HepG2 (cell line): Measurements from ENCODE around the gene MIS18A. TPM values are rescaled to one million over a fixed set of nuclear protein-coding genes. Genes with fewer than 3 reads are reported as not detected.
"Not testable (repeated sequence)": the region's sequence is repeated elsewhere in the genome, so short reads cannot be mapped to it uniquely, and the experiment has no call there.

Source experiments
- ATAC-seq: fragments of 200-7000 bp; cut with Tn5 transposase; 3 replicates; pipeline ENCODE4 v1.9.1; 2020; ENCODE audit warnings: mild to moderate bottlenecking, moderate library complexity
- BruUV-seq: library from RNA; stranded (reverse); fragments of 400-500 nt; replicated peaks from 2 replicates; lab custom pipeline; 2021; lab: Mats Ljungman, UMichigan
- CTCF ChIA-PET: fragments of 300-600 bp; formaldehyde crosslinking; extraction: SDS; loops from one replicate; lab custom pipeline; 2021; ENCODE audit warnings: low total read pairs, inconsistent platforms, low intra/inter-chr PET ratio; lab: Yijun Ruan, JAX
- POLR2A ChIA-PET: fragments of 350-600 bp; sonication (Branson Sonifier 250); formaldehyde crosslinking; loops from one replicate; lab custom pipeline; 2020; ENCODE audit warnings: antibody characterized with exemption, inconsistent platforms; lab: Yijun Ruan, JAX
- DNase-seq: peaks from one replicate; pipeline ENCODE4 v3.0.0-alpha.2; 2015; ENCODE audit warnings: low spot score
- FAIRE-seq: peaks from 3 replicates; lab custom pipeline; 2011; peaks lifted over from hg19 to GRCh38; lab: Jason Lieb, UNC
- H2AFZ ChIP-seq: one replicate; pipeline ENCODE4 v1.6.1; 2011; ENCODE audit warnings: low read length, inconsistent platforms
- H3K27ac ChIP-seq: fragments of 300-600 bp; 3 replicates; pipeline ENCODE4 v1.8.0; 2011; ENCODE audit warnings: mixed run types, mild to moderate bottlenecking, mixed read lengths, low read length, inconsistent platforms; ENCODE audit not compliant: insufficient read depth; ENCODE audit errors: extremely low read length
- H3K27me3 ChIP-seq, 2 experiments: fragments of 200-600 bp in 1 of 2; 2 replicates in 1 of 2; 3 replicates in 1 of 2; pipeline versions ENCODE4 v1.6.0 to v1.8.0; 2011; ENCODE audit warnings: low read length in 2 of 2, mild to moderate bottlenecking in 2 of 2, moderate library complexity in 2 of 2, inconsistent platforms in 1 of 2; ENCODE audit not compliant: insufficient read depth in 2 of 2, control insufficient read depth in 1 of 2
- H3K36me3 ChIP-seq, 2 experiments: fragments of 200-600 bp in 1 of 2; replicated peaks in 1 of 2; 2 replicates in 1 of 2; 3 replicates in 1 of 2; pipeline versions ENCODE4 v1.5.1 to v1.8.0; 2011; ENCODE audit warnings: low read length in 2 of 2, inconsistent platforms in 1 of 2; ENCODE audit not compliant: insufficient read depth in 2 of 2, control insufficient read depth in 1 of 2
- H3K4me1 ChIP-seq: 2 replicates; pipeline ENCODE4 v1.5.1; 2012; ENCODE audit warnings: low read length, inconsistent platforms; ENCODE audit not compliant: insufficient read depth
- H3K4me2 ChIP-seq: 2 replicates; pipeline ENCODE4 v1.6.0; 2011; ENCODE audit warnings: low read depth, low read length, inconsistent platforms
- H3K4me3 ChIP-seq, 3 experiments: fragments of 200-600 bp in 1 of 3; sonication (generic), shearing (Covaris generic) in 1 of 3; replicated peaks in 1 of 3; 2 replicates each; pipeline ENCODE4 v1.5.1; 2011 to 2016; ENCODE audit warnings: low read length in 3 of 3, inconsistent platforms in 2 of 3, low read depth in 2 of 3, mild to moderate bottlenecking in 2 of 3, control low read depth in 1 of 3, mixed read lengths in 1 of 3; ENCODE audit not compliant: insufficient read depth in 1 of 3
- H3K79me2 ChIP-seq: one replicate; pipeline ENCODE4 v1.6.1; 2011; ENCODE audit warnings: low read length, inconsistent platforms; ENCODE audit not compliant: insufficient read depth
- H3K9ac ChIP-seq: 2 replicates; pipeline ENCODE4 v1.6.0; 2011; ENCODE audit warnings: mild to moderate bottlenecking, low read depth, low read length, inconsistent platforms; ENCODE audit not compliant: insufficient read depth
- H3K9me3 ChIP-seq: 2 replicates; pipeline ENCODE4 v1.5.1; 2012; ENCODE audit warnings: mild to moderate bottlenecking, low read length
- H4K20me1 ChIP-seq: 2 replicates; pipeline ENCODE4 v1.6.0; 2011; ENCODE audit warnings: inconsistent platforms, mild to moderate bottlenecking, low read length, moderate library complexity; ENCODE audit not compliant: insufficient read depth
- DNMT1 ChIP-seq: sonication (generic); formaldehyde crosslinking; IDR thresholded peaks from 2 replicates; pipeline ENCODE4 v1.5.1; 2020; ENCODE audit warnings: mild to moderate bottlenecking, missing genetic modification reagents
- ZNF629 ChIP-seq: sonication (generic); formaldehyde crosslinking; conservative IDR thresholded peaks from 2 replicates; pipeline ENCODE4 v1.5.0; 2020; ENCODE audit warnings: missing genetic modification reagents
- WGBS: methylation state at CpG from one replicate; pipeline ENCODE4 v1.1.6; 2017; ENCODE audit warnings: low lambda C conversion rate; 5-methylcytosine and 5-hydroxymethylcytosine counted together
- in situ Hi-C: cut with HindIII; loops from 2 replicates; pipeline ENCODE4 v1.10.0; 2017; ENCODE audit warnings: low pct_unique_long_range_greater_than_20kb; ENCODE audit not compliant: extremely low pct_ligation_motif_present
- intact Hi-C: fragments of 100-400 bp; cut with micrococcal nuclease; formaldehyde crosslinking; loops from one replicate; pipeline ENCODE4 v1.10.0; 2022; ENCODE audit not compliant: unreplicated experiment
- polyA plus RNA-seq, 8 experiments: library from polyadenylated mRNA; depleted of rRNA in 3 of 8; stranded (reverse) in 7 of 8; unstranded in 1 of 8; fragments of >200 nt; fragmentation: Illumina TruSeq in 4 of 8; extraction: Trizol in 4 of 8; gene quantifications; 2 replicates each; pipeline versions ENCODE4 v1.2.1 to v1.2.3, GENCODE V29; 2011 to 2016; ENCODE audit warnings: low read depth in 4 of 8, missing spikeins in 1 of 8, mixed read lengths in 1 of 8; ENCODE audit not compliant: insufficient read depth in 1 of 8
- total RNA-seq, 5 experiments: library from RNA; depleted of rRNA; stranded (reverse); fragments of >200 nt; fragmentation: Illumina TruSeq; extraction: Trizol; gene quantifications; 2 replicates each; pipeline ENCODE4 v1.2.3, GENCODE V29; 2016; ENCODE audit warnings: low read depth in 1 of 5
- TF ChIP-seq, protein P1 (sequence below): sonication (generic); formaldehyde crosslinking; IDR thresholded peaks from 2 replicates; pipeline ENCODE4 v1.8.1; 2023; ENCODE audit warnings: mild to moderate bottlenecking, missing genetic modification reagents

Gene MIS18A
- total and polyA plus RNA-seq, 2 of the 13 experiments (the other 11 are each of a cell fraction or from before 2014, with no cell fraction given): 11.2 to 41.4 TPM

DNA sequence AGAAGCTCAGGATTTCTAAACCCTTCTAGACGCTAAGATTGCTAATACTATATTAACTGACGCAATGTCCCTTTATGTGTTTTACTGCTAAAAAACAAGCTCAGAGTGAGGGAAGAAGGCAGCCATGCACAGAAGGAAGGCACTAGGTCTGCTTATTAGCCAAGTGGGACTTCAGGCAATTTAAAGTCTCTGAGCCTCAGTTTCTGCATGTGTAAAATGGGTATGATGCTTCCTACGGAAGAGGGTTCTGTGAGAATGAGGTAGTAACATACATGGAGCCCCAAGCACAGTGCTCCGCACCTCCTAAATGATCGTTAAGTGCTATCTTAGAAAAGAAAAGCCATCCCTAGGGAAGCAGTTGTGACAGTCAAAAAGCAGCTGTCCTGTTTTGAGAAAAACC lies 16.9 kb downstream of the MIS18A start:
- no peak overlapping the region for H3K4me3 ChIP-seq
- H3K79me2 ChIP-seq: no peaks in the 10 kb centered on the region
- in situ Hi-C loops: loop anchor here (5.0 to 25.0 kb wide), 2 partner anchors 275 to 395 kb away; no protein-coding TSS in a partner anchor
- peaks cover 0 to 9% of the 10 kb centered on the region in 2 experiments; a peak in 3 of 5 replicates for H3K27me3 ChIP-seq
- H4K20me1 ChIP-seq: no peaks in the 10 kb centered on the region
- POLR2A ChIA-PET: no interaction called here
- FAIRE-seq: no peak
- BruUV-seq: no TSS peak
- intact Hi-C loops: no loop called here
- H3K9me3 ChIP-seq: no peaks in the 10 kb centered on the region
- no peak overlapping the region for H3K9ac ChIP-seq
- TF ChIP-seq ZNF629 (CRISPR knock-in tag): peak; percentile 72
- TF ChIP-seq, protein P1, sequence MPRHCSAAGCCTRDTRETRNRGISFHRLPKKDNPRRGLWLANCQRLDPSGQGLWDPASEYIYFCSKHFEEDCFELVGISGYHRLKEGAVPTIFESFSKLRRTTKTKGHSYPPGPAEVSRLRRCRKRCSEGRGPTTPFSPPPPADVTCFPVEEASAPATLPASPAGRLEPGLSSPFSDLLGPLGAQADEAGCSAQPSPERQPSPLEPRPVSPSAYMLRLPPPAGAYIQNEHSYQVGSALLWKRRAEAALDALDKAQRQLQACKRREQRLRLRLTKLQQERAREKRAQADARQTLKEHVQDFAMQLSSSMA (CRISPR knock-in tag): no peak
- TF ChIP-seq, all 625 proteins: peak for 1
- Histone ChIP-seq H3K4me1 (no peaks in the 10 kb centered on the region), H2AFZ (no peak overlapping the region), H3K4me2 (no peak overlapping the region), H3K36me3 (peaks cover 1% of the 10 kb centered on the region in 2 experiments; a peak in 1 of 5 replicates), H3K27ac (no peak overlapping the region)
- no peak for ATAC-seq
- 52% methylated on average over 5 of the region's 5 CpGs for WGBS
- no peak for DNase-seq
- CTCF ChIA-PET: no interaction called here

GRCh38 chr21:32260130-32260529 lies 18.7 kb downstream of the MIS18A start:
- no peak overlapping the region for H3K27ac ChIP-seq
- H3K27me3 ChIP-seq: peaks cover 0 to 17% of the 10 kb centered on the region in 2 experiments; a peak in 3 of 5 replicates
- ChIA-PET POLR2A (no interaction called here), CTCF (no interaction called here)
- no peak for ATAC-seq
- no peak for FAIRE-seq
- no peaks in the 10 kb centered on the region for H3K4me1 ChIP-seq
- H3K36me3 ChIP-seq: no peaks in the 10 kb centered on the region
- BruUV-seq: no TSS peak
- no peak for DNase-seq
- H2AFZ ChIP-seq: no peak overlapping the region
- no peaks in the 10 kb centered on the region for H3K9me3 ChIP-seq
- in situ Hi-C loops: loop anchor here (5.0 to 25.0 kb wide), 2 partner anchors 273 to 393 kb away; no protein-coding TSS in a partner anchor
- intact Hi-C loops: no loop called here
- no peaks in the 10 kb centered on the region for H3K79me2 ChIP-seq
- no peak overlapping the region for H3K9ac ChIP-seq
- H3K4me3 ChIP-seq: no peak overlapping the region
- no peak for TF ChIP-seq DNMT1
- 20% methylated on average over 2 of the region's 2 CpGs for WGBS
- H3K4me2 ChIP-seq: no peak overlapping the region
- no peaks in the 10 kb centered on the region for H4K20me1 ChIP-seq

GRCh38 chr21:32258786-32259048 lies 20.1 kb downstream of the MIS18A start:
- BruUV-seq, FAIRE-seq: not testable (repeated sequence)
- in situ Hi-C loops: loop anchor here (10.0 to 25.0 kb wide), 2 partner anchors 271 to 484 kb away; no protein-coding TSS in a partner anchor

More at GRCh38 chr21:32258786-32259048, 20.1 kb downstream of the MIS18A start:
- POLR2A ChIA-PET, H2AFZ ChIP-seq, H3K4me3 ChIP-seq, ATAC-seq, H3K9ac ChIP-seq, H3K4me2 ChIP-seq, H3K9me3 ChIP-seq, H3K36me3 ChIP-seq, DNase-seq, H3K4me1 ChIP-seq, H3K79me2 ChIP-seq, H4K20me1 ChIP-seq, H3K27ac ChIP-seq: not testable (repeated sequence)
- WGBS: 56% methylated on average over 5 of the region's 5 CpGs
- intact Hi-C loops: loop anchor here (1.0 kb wide), 3 partner anchors 392 to 477 kb away; no protein-coding TSS in a partner anchor
- CTCF ChIA-PET: interaction anchor here (0.6 to 2.3 kb wide), 4 partner anchors 163 to 473 kb away, joined by 3 to 35 read pairs (median 11); no protein-coding TSS in a partner anchor
- H3K27me3 ChIP-seq: peaks cover 0 to 17% of the 10 kb centered on the region in 2 experiments; a peak in 3 of 5 replicates
